GM23338 (cell line): ENCODE data around the gene SEZ6L. TPM values are rescaled to one million over a fixed set of nuclear protein-coding genes. Genes with fewer than 3 reads are reported as not detected.

Experiments
- ATAC-seq: fragments of 200-7000 bp; cut with Tn5 transposase; 3 replicates; pipeline ENCODE4 v1.9.1; 2020
- DNase-seq: peaks from one replicate; pipeline ENCODE4 v3.0.0-alpha.2; 2015; ENCODE audit warnings: low spot score
- H2AFZ ChIP-seq: fragments of 200-600 bp; sonication (generic); 2 replicates; pipeline ENCODE4 v1.8.0; 2016; ENCODE audit warnings: antibody characterized with exemption, mild to moderate bottlenecking, moderate library complexity
- H3F3A ChIP-seq: fragments of 200-600 bp; sonication (generic); replicated peaks from 2 replicates; pipeline ENCODE4 v1.8.0; 2017; ENCODE audit warnings: antibody characterized with exemption, mixed run types, low read depth
- H3K27ac ChIP-seq: fragments of 200-600 bp; sonication (generic); 2 replicates; pipeline ENCODE4 v1.6.1; 2016; ENCODE audit warnings: low read depth
- H3K27me3 ChIP-seq: fragments of 200-600 bp; sonication (generic); 2 replicates; pipeline ENCODE4 v1.8.0; 2016; ENCODE audit warnings: mild to moderate bottlenecking, mixed run types, moderate library complexity; ENCODE audit not compliant: insufficient read depth
- H3K36me3 ChIP-seq: fragments of 200-600 bp; sonication (generic); 2 replicates; pipeline ENCODE4 v1.8.0; 2016; ENCODE audit warnings: mild to moderate bottlenecking; ENCODE audit not compliant: insufficient read depth
- H3K4me1 ChIP-seq: fragments of 200-600 bp; sonication (generic); 2 replicates; pipeline ENCODE4 v1.8.0; 2016; ENCODE audit warnings: mild to moderate bottlenecking, moderate library complexity; ENCODE audit not compliant: insufficient read depth
- H3K4me2 ChIP-seq: fragments of 200-600 bp; sonication (generic); 2 replicates; pipeline ENCODE4 v1.7.1; 2017; ENCODE audit warnings: mixed run types
- H3K4me3 ChIP-seq: fragments of 200-600 bp; sonication (generic); 2 replicates; pipeline ENCODE4 v1.6.1; 2016; ENCODE audit warnings: mixed run types
- H3K79me2 ChIP-seq: fragments of 200-600 bp; sonication (generic); replicated peaks from 2 replicates; pipeline ENCODE4 v1.8.0; 2017; ENCODE audit warnings: mild to moderate bottlenecking; ENCODE audit not compliant: insufficient read depth
- H3K9me2 ChIP-seq: fragments of 200-600 bp; sonication (generic); 2 replicates; pipeline ENCODE4 v1.8.0; 2017; ENCODE audit not compliant: insufficient read depth
- H4K20me1 ChIP-seq: fragments of 200-600 bp; sonication (generic); replicated peaks from 2 replicates; pipeline ENCODE4 v1.8.0; 2017; ENCODE audit warnings: mild to moderate bottlenecking; ENCODE audit not compliant: insufficient read depth
- H3K27ac Mint-ChIP-seq: 2 replicates; pipeline ENCODE4 v1.8.0; 2020; ENCODE audit warnings: inconsistent platforms, mild to moderate bottlenecking, moderate library complexity, mixed read lengths
- H3K27me3 Mint-ChIP-seq: 3 replicates; pipeline ENCODE4 v1.8.0; 2022; ENCODE audit warnings: low read depth, mild to moderate bottlenecking, moderate library complexity, mixed read lengths, inconsistent platforms; ENCODE audit not compliant: insufficient read depth, poor library complexity
- H3K36me3 Mint-ChIP-seq: 3 replicates; pipeline ENCODE4 v1.8.0; 2021; ENCODE audit warnings: low read depth, mild to moderate bottlenecking, inconsistent platforms, moderate library complexity, mixed read lengths
- H3K4me1 Mint-ChIP-seq: 3 replicates; pipeline ENCODE4 v1.8.0; 2020; ENCODE audit warnings: mild to moderate bottlenecking, inconsistent platforms, mixed read lengths
- H3K4me3 Mint-ChIP-seq: 3 replicates; pipeline ENCODE4 v1.8.0; 2021; ENCODE audit warnings: moderate library complexity, mild to moderate bottlenecking, inconsistent platforms, mixed read lengths
- H3K9me3 Mint-ChIP-seq: 3 replicates; pipeline ENCODE4 v1.8.0; 2020; ENCODE audit warnings: moderate library complexity, mild to moderate bottlenecking, inconsistent platforms, mixed read lengths
- CREB1 ChIP-seq: fragments of 250-450 bp; sonication (Bioruptor Pico); IDR thresholded peaks from 2 replicates; pipeline ENCODE4 v1.5.0; 2020; ENCODE audit warnings: low read depth, mild to moderate bottlenecking, moderate library complexity
- CTCF ChIP-seq, 2 experiments: fragments of 200-600 bp in 1 of 2; sonication (generic) in 1 of 2; conservative IDR thresholded peaks; 2 replicates each; pipeline versions ENCODE4 v1.5.1 to v1.6.1; 2016 to 2017; ENCODE audit warnings: antibody characterized with exemption in 2 of 2, low read depth in 2 of 2, mild to moderate bottlenecking in 2 of 2, moderate library complexity in 1 of 2
- ETS1 ChIP-seq: IDR thresholded peaks from 2 replicates; pipeline ENCODE4 v1.6.1; 2016; ENCODE audit warnings: antibody characterized with exemption
- EZH2 ChIP-seq: fragments of 200-600 bp; sonication (generic); IDR thresholded peaks from one replicate; pipeline ENCODE4 v1.8.0; 2017; ENCODE audit warnings: antibody characterized with exemption, mild to moderate bottlenecking, low read depth; ENCODE audit not compliant: unreplicated experiment
- EZH2phosphoT487 ChIP-seq: fragments of 200-600 bp; sonication (generic); IDR thresholded peaks from one replicate; pipeline ENCODE4 v1.8.1; 2018; ENCODE audit warnings: antibody characterized with exemption; ENCODE audit not compliant: unreplicated experiment
- JUNB ChIP-seq: IDR thresholded peaks from one replicate; pipeline ENCODE4 v1.6.1; 2016; ENCODE audit warnings: antibody characterized with exemption; ENCODE audit not compliant: unreplicated experiment
- NANOG ChIP-seq: IDR thresholded peaks from 2 replicates; pipeline ENCODE4 v1.6.1; 2016; ENCODE audit warnings: antibody characterized with exemption, borderline replicate concordance
- POLR2AphosphoS5 ChIP-seq: IDR thresholded peaks from 2 replicates; pipeline ENCODE4 v1.6.1; 2016; ENCODE audit warnings: antibody characterized with exemption, low read depth
- STAT1 ChIP-seq: IDR thresholded peaks from one replicate; pipeline ENCODE4 v1.6.1; 2016; ENCODE audit warnings: antibody characterized with exemption; ENCODE audit not compliant: unreplicated experiment
- ZNF114 ChIP-seq: fragments of 250-450 bp; sonication (Bioruptor Pico); IDR thresholded peaks from 2 replicates; pipeline ENCODE4 v1.5.0; 2020; ENCODE audit warnings: mild to moderate bottlenecking, moderate library complexity
- ZNF331 ChIP-seq: fragments of 250-450 bp; sonication (Bioruptor Pico); IDR thresholded peaks from 2 replicates; pipeline ENCODE4 v1.5.0; 2020; ENCODE audit warnings: low read depth, mild to moderate bottlenecking, moderate library complexity
- ZNF462 ChIP-seq: fragments of 250-450 bp; sonication (Bioruptor Pico); IDR thresholded peaks from 2 replicates; pipeline ENCODE4 v1.5.0; 2020; ENCODE audit warnings: mild to moderate bottlenecking, moderate library complexity
- polyA plus RNA-seq: library from polyadenylated mRNA; unstranded; fragments of >200 nt; fragmentation: Nextera tagmentation; extraction: Ambion mirVana; gene quantifications from 2 replicates; pipeline ENCODE4 v1.2.1, GENCODE V29; 2016
- total RNA-seq: library from RNA; depleted of rRNA; stranded (reverse); fragments of >200 nt; shearing (Covaris generic); gene quantifications from 2 replicates; pipeline ENCODE4 v1.2.3, GENCODE V29; 2014
- TF ChIP-seq, protein P1 (sequence below): IDR thresholded peaks from one replicate; pipeline ENCODE4 v1.6.1; 2018; ENCODE audit warnings: antibody characterized with exemption; ENCODE audit not compliant: unreplicated experiment

The SEZ6L gene
- total and polyA plus RNA-seq, 2 experiments from 2014 or later, result 0.13 to 0.24 TPM

GRCh38 chr22:26372890-26373289, 203.6 kb downstream of the SEZ6L start:
- DNase-seq, result no peak
- Histone ChIP-seq H3K9me2 (no peaks in the 10 kb centered on the region), H3K36me3 (no peaks in the 10 kb centered on the region), H3K4me3 (no peak overlapping the region), H3K27me3 (no peaks in the 10 kb centered on the region), H3K27ac (no peak overlapping the region), H4K20me1 (no peaks in the 10 kb centered on the region), H3K4me2 (no peak overlapping the region), H2AFZ (no peak overlapping the region), H3K4me1 (no peaks in the 10 kb centered on the region), H3F3A (no peaks in the 10 kb centered on the region; the same call in 1 of the 2 replicates), H3K79me2 (no peaks in the 10 kb centered on the region)
- Mint-ChIP-seq H3K27me3 (peaks cover 2% of the 10 kb centered on the region), H3K4me3 (no peak overlapping the region), H3K36me3 (no peaks in the 10 kb centered on the region), H3K4me1 (peaks cover 13% of the 10 kb centered on the region), H3K9me3 (no peaks in the 10 kb centered on the region), H3K27ac (no peak overlapping the region)
- TF ChIP-seq, protein P1, sequence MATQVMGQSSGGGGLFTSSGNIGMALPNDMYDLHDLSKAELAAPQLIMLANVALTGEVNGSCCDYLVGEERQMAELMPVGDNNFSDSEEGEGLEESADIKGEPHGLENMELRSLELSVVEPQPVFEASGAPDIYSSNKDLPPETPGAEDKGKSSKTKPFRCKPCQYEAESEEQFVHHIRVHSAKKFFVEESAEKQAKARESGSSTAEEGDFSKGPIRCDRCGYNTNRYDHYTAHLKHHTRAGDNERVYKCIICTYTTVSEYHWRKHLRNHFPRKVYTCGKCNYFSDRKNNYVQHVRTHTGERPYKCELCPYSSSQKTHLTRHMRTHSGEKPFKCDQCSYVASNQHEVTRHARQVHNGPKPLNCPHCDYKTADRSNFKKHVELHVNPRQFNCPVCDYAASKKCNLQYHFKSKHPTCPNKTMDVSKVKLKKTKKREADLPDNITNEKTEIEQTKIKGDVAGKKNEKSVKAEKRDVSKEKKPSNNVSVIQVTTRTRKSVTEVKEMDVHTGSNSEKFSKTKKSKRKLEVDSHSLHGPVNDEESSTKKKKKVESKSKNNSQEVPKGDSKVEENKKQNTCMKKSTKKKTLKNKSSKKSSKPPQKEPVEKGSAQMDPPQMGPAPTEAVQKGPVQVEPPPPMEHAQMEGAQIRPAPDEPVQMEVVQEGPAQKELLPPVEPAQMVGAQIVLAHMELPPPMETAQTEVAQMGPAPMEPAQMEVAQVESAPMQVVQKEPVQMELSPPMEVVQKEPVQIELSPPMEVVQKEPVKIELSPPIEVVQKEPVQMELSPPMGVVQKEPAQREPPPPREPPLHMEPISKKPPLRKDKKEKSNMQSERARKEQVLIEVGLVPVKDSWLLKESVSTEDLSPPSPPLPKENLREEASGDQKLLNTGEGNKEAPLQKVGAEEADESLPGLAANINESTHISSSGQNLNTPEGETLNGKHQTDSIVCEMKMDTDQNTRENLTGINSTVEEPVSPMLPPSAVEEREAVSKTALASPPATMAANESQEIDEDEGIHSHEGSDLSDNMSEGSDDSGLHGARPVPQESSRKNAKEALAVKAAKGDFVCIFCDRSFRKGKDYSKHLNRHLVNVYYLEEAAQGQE, result no peak
- TF ChIP-seq CREB1 (no peak), ZNF331 (CRISPR knock-in tag) (no peak), JUNB (no peak), EZH2phosphoT487 (no peak), NANOG (no peak), ZNF114 (no peak), EZH2 (no peak), POLR2AphosphoS5 (no peak), ZNF462 (CRISPR knock-in tag) (no peak), ETS1 (no peak), STAT1 (no peak), CTCF (conservative IDR thresholded peaks at IDR 0.05; ENCODE audit: low read depth in 2 of 2) (no peak)
- ATAC-seq, result no peak
